22Rv1 (cell line): ENCODE results near the gene ZNF619.
"Not testable (repeated sequence)": the region's sequence is repeated elsewhere in the genome, so short reads cannot be mapped to it uniquely, and the experiment has no call there.

Source experiments
- CTCF ChIP-seq: fragments of 450-650 bp; IDR thresholded peaks from 2 replicates; pipeline ENCODE4 v1.5.1; 2017; ENCODE audit warnings: mild to moderate bottlenecking
- ZFX ChIP-seq: fragments of 450-650 bp; IDR thresholded peaks from 2 replicates; pipeline ENCODE4 v1.6.1; 2017; ENCODE audit warnings: antibody characterized with exemption, borderline replicate concordance

GRCh38 chr3:40462838-40463237 is 14.1 kb upstream of the ZNF619 start:
- not testable (repeated sequence) for TF ChIP-seq CTCF, ZFX
